Hepatocyte (in vitro differentiated cells): ENCODE measurements around the gene IL17REL. TPM values are rescaled to one million over a fixed set of nuclear protein-coding genes. Genes with fewer than 3 reads are reported as not detected.

ENCODE experiments used
- DNase-seq: peaks from one replicate; pipeline ENCODE4 v3.0.0-alpha.2; 2016; ENCODE audit warnings: low spot score
- H2AFZ ChIP-seq: fragments of 200-600 bp; sonication (generic); 2 replicates; pipeline ENCODE4 v1.6.0; 2016; ENCODE audit warnings: antibody characterized with exemption, mild to moderate bottlenecking
- H3K27ac ChIP-seq: fragments of 200-600 bp; sonication (generic); 2 replicates; pipeline ENCODE4 v1.5.1; 2016; ENCODE audit warnings: mild to moderate bottlenecking
- H3K27me3 ChIP-seq: fragments of 200-600 bp; sonication (generic); 2 replicates; pipeline ENCODE4 v1.6.1; 2016
- H3K36me3 ChIP-seq: fragments of 200-600 bp; sonication (generic); replicated peaks from 2 replicates; pipeline ENCODE4 v1.5.1; 2016; ENCODE audit warnings: low read depth; ENCODE audit not compliant: insufficient read depth
- H3K4me1 ChIP-seq: fragments of 200-600 bp; sonication (generic); 2 replicates; pipeline ENCODE4 v1.5.1; 2016; ENCODE audit warnings: mild to moderate bottlenecking, moderate library complexity; ENCODE audit not compliant: insufficient read depth
- H3K4me2 ChIP-seq: fragments of 200-600 bp; sonication (generic); 2 replicates; pipeline ENCODE4 v1.6.0; 2016
- H3K4me3 ChIP-seq: fragments of 200-600 bp; sonication (generic); 2 replicates; pipeline ENCODE4 v1.5.1; 2016; ENCODE audit warnings: mild to moderate bottlenecking
- H3K79me2 ChIP-seq: fragments of 200-600 bp; sonication (generic); 2 replicates; pipeline ENCODE4 v1.6.0; 2017; ENCODE audit warnings: mild to moderate bottlenecking
- H3K9me2 ChIP-seq: fragments of 200-600 bp; sonication (generic); replicated peaks from 2 replicates; pipeline ENCODE4 v1.6.0; 2017; ENCODE audit warnings: mild to moderate bottlenecking; ENCODE audit not compliant: insufficient read depth
- H3K9me3 ChIP-seq: fragments of 200-600 bp; sonication (generic); 2 replicates; pipeline ENCODE4 v1.5.1; 2016; ENCODE audit warnings: low read depth, mild to moderate bottlenecking
- H4K20me1 ChIP-seq: fragments of 200-600 bp; sonication (generic); 2 replicates; pipeline ENCODE4 v1.6.0; 2016; ENCODE audit warnings: mild to moderate bottlenecking; ENCODE audit not compliant: insufficient read depth, poor library complexity, severe bottlenecking
- EZH2 ChIP-seq: fragments of 200-600 bp; sonication (generic); IDR thresholded peaks from 2 replicates; pipeline ENCODE4 v1.6.1; 2016; ENCODE audit warnings: antibody characterized with exemption, mild to moderate bottlenecking, borderline replicate concordance
- EZH2phosphoT487 ChIP-seq: fragments of 200-600 bp; sonication (generic); IDR thresholded peaks from one replicate; pipeline ENCODE4 v1.6.1; 2018; ENCODE audit warnings: antibody characterized with exemption, mild to moderate bottlenecking, low read depth, moderate library complexity; ENCODE audit not compliant: unreplicated experiment, severe bottlenecking
- WGBS: methylation state at CpG from one replicate; pipeline ENCODE4 v1.1.6; 2016; ENCODE audit warnings: low lambda C conversion rate; ENCODE audit errors: missing lambda C conversion rate; 5-methylcytosine and 5-hydroxymethylcytosine counted together
- polyA plus RNA-seq: library from polyadenylated mRNA; unstranded; fragments of >200 nt; fragmentation: Nextera tagmentation; extraction: Ambion mirVana; gene quantifications from 2 replicates; pipeline ENCODE4 v1.2.1, GENCODE V29; 2016
- total RNA-seq: library from RNA; depleted of rRNA; stranded (reverse); fragments of >200 nt; gene quantifications from 2 replicates; pipeline ENCODE4 v1.2.3, GENCODE V29; 2014
- TF ChIP-seq, protein P1 (sequence below): fragments of 200-600 bp; sonication (generic); IDR thresholded peaks from 2 replicates; pipeline ENCODE4 v1.5.1; 2016; ENCODE audit warnings: antibody characterized with exemption, mild to moderate bottlenecking; ENCODE audit not compliant: poor library complexity

IL17REL gene
- total and polyA plus RNA-seq, 2 experiments from 2014 or later, result not detected

DNA sequence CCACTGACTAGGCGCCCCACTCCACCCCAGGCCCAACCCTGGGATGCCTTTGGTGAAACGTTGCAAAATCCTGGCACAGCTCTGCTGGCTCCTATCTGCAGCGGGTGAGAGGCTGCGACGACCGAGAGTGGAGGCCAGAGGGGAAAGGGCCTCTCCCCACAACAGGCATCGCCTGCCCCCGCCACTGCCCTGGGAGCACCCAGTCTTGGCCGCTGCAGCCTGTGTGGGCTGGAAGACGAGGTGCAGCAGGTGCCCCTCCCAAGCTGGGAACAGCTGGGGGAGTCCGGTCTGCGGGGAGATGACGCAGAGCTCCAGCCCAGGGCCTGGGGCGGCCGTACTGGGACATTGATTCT lies 56.2 kb downstream of the IL17REL start:
- peaks cover 5% of the 10 kb centered on the region for H4K20me1 ChIP-seq
- H3K36me3 ChIP-seq, result no peaks in the 10 kb centered on the region
- H3K9me2 ChIP-seq, result no peaks in the 10 kb centered on the region
- peaks cover 5% of the 10 kb centered on the region for H3K79me2 ChIP-seq
- WGBS, result 93% methylated on average over 14 of the region's 15 CpGs
- H3K27me3 ChIP-seq, result no peaks in the 10 kb centered on the region
- H2AFZ ChIP-seq, result no peak overlapping the region
- no peak for DNase-seq
- TF ChIP-seq EZH2phosphoT487 (no peak), EZH2 (no peak)
- TF ChIP-seq, protein P1, sequence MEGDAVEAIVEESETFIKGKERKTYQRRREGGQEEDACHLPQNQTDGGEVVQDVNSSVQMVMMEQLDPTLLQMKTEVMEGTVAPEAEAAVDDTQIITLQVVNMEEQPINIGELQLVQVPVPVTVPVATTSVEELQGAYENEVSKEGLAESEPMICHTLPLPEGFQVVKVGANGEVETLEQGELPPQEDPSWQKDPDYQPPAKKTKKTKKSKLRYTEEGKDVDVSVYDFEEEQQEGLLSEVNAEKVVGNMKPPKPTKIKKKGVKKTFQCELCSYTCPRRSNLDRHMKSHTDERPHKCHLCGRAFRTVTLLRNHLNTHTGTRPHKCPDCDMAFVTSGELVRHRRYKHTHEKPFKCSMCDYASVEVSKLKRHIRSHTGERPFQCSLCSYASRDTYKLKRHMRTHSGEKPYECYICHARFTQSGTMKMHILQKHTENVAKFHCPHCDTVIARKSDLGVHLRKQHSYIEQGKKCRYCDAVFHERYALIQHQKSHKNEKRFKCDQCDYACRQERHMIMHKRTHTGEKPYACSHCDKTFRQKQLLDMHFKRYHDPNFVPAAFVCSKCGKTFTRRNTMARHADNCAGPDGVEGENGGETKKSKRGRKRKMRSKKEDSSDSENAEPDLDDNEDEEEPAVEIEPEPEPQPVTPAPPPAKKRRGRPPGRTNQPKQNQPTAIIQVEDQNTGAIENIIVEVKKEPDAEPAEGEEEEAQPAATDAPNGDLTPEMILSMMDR, result no peak
- no peak overlapping the region for H3K4me3 ChIP-seq
- no peak overlapping the region for H3K27ac ChIP-seq
- no peak overlapping the region for H3K4me2 ChIP-seq
- H3K4me1 ChIP-seq, result peaks cover 42% of the 10 kb centered on the region
- no peaks in the 10 kb centered on the region for H3K9me3 ChIP-seq

DNA sequence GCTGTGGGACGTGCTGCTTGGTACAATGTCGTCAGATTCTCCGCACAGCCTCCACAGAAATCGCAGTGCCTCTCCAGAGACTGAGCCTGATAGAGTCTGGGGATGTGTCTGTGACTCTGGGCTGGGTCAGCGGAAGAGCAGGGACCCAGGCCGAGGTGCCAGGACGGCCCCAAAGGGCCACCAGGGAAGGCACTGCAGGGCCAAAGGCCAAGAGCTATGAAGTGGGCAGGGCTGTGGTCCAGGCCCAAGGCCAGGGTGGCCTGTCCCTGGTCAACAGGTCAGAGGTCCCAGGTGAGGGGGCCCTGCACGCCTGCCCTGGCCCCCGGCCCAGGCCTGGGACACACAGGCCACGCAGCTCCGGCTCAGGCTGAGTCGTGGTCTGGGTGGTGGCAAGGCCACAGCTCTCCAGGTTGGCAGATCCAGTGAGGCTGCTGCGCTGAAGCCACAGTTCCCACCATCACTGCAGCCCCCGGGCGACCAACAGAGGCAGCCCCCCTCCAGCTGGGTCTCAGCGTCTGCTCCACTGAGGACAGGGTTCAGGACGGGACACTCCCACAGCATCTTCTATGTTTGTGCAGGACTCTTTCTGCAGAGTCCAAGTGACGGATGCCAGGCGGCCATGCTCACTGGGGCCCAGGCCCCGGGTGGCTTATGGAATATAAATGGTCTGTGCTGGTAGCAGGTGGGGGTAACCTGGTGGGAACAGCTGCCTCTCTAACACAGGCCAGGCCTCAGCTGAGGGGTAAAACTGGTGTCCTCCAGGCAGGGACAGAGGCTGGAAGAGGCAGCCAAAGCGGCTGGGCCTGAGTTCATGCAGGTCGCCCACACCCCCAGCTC lies 56.8 kb downstream of the IL17REL start:
- TF ChIP-seq EZH2, result no peak
- peaks cover 46% of the 10 kb centered on the region for H3K4me1 ChIP-seq
- DNase-seq, result no peak
- 94% methylated on average over 22 of the region's 22 CpGs for WGBS
- H3K4me2 ChIP-seq, result no peak overlapping the region
- no peaks in the 10 kb centered on the region for H3K9me3 ChIP-seq
- no peak overlapping the region for H3K27ac ChIP-seq
- no peaks in the 10 kb centered on the region for H3K27me3 ChIP-seq
- no peaks in the 10 kb centered on the region for H3K9me2 ChIP-seq
- H3K79me2 ChIP-seq, result no peaks in the 10 kb centered on the region
- no peaks in the 10 kb centered on the region for H3K36me3 ChIP-seq
- H4K20me1 ChIP-seq, result no peaks in the 10 kb centered on the region
- H2AFZ ChIP-seq, result no peak overlapping the region
- H3K4me3 ChIP-seq, result no peak overlapping the region

DNA sequence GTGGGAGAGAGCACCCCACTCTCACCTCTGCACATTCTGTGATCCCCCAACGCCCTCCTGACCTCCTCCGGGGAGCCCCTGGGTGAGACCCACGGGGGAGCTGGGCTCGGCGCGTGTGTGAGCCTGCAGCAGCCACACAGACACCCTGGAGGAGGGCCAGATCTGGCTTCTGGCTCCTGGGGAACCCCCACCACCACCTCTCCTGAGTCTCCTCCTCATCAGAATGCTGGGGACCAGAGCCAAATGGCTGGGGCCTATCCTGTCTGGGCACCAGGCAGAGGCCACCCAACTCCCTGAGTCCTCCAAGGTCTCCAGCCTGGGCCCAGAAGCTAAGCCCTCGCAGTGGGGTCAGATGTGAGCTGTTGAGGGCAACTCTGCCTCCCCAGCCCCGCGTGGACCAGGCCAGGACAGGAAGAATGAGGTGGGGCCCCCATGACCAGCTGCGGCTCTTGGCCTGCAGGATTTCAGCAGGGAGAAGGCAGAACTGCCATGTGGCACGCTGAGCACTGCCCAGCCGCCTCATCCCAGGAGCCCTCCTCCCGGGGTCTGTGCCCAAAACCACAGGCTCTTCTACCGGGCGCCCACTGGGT lies 57.5 kb downstream of the IL17REL start:
- H3K36me3 ChIP-seq, result no peaks in the 10 kb centered on the region
- H3K9me2 ChIP-seq, result no peaks in the 10 kb centered on the region
- no peak overlapping the region for H3K27ac ChIP-seq
- no peak overlapping the region for H2AFZ ChIP-seq
- no peak overlapping the region for H3K4me3 ChIP-seq
- no peaks in the 10 kb centered on the region for H3K27me3 ChIP-seq
- H4K20me1 ChIP-seq, result no peaks in the 10 kb centered on the region
- no peak overlapping the region for H3K4me2 ChIP-seq
- peaks cover 49% of the 10 kb centered on the region for H3K4me1 ChIP-seq
- H3K79me2 ChIP-seq, result no peaks in the 10 kb centered on the region
- TF ChIP-seq EZH2, result no peak
- no peak for TF ChIP-seq EZH2phosphoT487
- TF ChIP-seq, protein P1, result no peak
- H3K9me3 ChIP-seq, result no peaks in the 10 kb centered on the region
- 78% methylated on average over 15 of the region's 15 CpGs for WGBS
- DNase-seq, result no peak

DNA sequence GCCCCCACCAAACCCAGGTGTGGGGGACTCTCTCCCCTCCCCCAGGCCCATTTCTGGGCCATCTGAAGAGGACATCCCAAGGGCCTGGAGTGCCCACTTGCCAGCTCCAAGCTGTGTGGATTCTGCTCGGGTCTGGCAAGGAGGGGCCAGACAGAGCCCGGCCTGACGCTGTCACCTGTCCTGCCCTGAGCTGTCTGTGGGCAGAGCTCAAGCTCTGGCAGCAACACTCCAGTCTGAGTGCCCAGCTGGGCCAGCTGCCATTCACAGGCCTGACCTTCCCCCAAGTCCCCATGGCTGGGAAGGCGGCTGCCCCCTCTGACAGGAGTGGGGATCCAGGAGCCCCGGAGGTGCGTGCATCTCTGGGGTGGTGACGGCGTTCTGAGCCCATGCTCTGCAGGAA lies 58.2 kb downstream of the IL17REL start:
- no peak overlapping the region for H2AFZ ChIP-seq
- no peak for DNase-seq

More for the DNA sequence above, 58.2 kb downstream of the IL17REL start:
- Histone ChIP-seq H4K20me1 (no peaks in the 10 kb centered on the region), H3K4me2 (no peak overlapping the region), H3K4me1 (peaks cover 50% of the 10 kb centered on the region), H3K4me3 (no peak overlapping the region), H3K9me2 (no peaks in the 10 kb centered on the region), H3K27me3 (no peaks in the 10 kb centered on the region), H3K36me3 (no peaks in the 10 kb centered on the region), H3K79me2 (no peaks in the 10 kb centered on the region), H3K9me3 (no peaks in the 10 kb centered on the region), H3K27ac (no peak overlapping the region)
- TF ChIP-seq, protein P1, result no peak
- TF ChIP-seq EZH2phosphoT487, result no peak
- TF ChIP-seq EZH2, result no peak
- 76% methylated on average over 8 of the region's 8 CpGs for WGBS
